GM12875 (cell line): ENCODE measurements around the gene HSPA12A.

ENCODE experiments used
- H3K4me3 ChIP-seq: one replicate; pipeline ENCODE4 v1.5.1; 2011; ENCODE audit warnings: low read depth, low read length, control low read depth
- TF ChIP-seq, protein P1 (sequence below): IDR thresholded peaks from 2 replicates; pipeline ENCODE4 v1.5.1; 2011; ENCODE audit warnings: low read depth, mild to moderate bottlenecking, control low read depth, inconsistent platforms, low read length, moderate library complexity, borderline replicate concordance; ENCODE audit not compliant: insufficient read depth

HSPA12A gene

DNA sequence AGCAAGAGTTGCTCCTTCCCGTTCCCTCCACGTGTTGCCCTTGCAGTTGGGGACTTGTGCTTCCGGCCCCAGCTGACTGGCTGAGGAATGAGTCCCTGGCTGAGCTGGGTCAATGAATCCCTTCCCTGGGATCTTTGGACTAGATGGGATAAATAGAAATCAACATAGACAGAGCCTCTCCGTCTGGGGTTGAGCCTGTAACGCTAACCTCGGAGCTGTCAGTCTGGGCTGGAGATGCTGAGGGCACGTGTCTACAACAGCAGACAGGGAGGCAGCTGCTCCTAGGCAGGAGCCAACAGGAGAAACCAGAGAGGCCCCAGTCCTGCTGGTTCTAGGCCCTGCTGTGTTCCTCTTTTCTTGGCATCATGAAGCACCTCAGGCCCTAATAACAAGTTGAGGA, 42.3 kb upstream of the HSPA12A start:
- TF ChIP-seq, protein P1, sequence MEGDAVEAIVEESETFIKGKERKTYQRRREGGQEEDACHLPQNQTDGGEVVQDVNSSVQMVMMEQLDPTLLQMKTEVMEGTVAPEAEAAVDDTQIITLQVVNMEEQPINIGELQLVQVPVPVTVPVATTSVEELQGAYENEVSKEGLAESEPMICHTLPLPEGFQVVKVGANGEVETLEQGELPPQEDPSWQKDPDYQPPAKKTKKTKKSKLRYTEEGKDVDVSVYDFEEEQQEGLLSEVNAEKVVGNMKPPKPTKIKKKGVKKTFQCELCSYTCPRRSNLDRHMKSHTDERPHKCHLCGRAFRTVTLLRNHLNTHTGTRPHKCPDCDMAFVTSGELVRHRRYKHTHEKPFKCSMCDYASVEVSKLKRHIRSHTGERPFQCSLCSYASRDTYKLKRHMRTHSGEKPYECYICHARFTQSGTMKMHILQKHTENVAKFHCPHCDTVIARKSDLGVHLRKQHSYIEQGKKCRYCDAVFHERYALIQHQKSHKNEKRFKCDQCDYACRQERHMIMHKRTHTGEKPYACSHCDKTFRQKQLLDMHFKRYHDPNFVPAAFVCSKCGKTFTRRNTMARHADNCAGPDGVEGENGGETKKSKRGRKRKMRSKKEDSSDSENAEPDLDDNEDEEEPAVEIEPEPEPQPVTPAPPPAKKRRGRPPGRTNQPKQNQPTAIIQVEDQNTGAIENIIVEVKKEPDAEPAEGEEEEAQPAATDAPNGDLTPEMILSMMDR: no peak
- H3K4me3 ChIP-seq: no peak overlapping the region

DNA sequence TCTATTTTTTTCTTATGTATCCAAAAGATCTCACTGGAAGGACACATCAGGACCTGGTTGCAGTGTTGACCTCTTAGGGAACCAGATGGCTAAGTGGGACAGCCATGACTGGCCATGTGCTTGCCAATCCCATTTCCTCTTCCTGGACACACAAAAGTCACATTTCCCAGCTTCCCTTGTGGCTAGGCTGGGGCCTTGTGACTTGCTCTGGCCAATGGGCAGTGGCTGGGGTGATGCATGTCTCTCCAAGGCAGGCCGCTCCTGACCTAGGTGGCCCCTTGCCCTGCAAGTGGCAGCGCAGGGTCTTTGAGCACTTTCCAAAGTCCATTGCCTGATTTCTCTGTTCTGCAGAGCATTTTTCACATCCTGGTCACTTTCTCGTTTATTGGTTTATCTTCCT, 41.7 kb upstream of the HSPA12A start:
- TF ChIP-seq, protein P1: no peak
- no peak overlapping the region for H3K4me3 ChIP-seq

DNA sequence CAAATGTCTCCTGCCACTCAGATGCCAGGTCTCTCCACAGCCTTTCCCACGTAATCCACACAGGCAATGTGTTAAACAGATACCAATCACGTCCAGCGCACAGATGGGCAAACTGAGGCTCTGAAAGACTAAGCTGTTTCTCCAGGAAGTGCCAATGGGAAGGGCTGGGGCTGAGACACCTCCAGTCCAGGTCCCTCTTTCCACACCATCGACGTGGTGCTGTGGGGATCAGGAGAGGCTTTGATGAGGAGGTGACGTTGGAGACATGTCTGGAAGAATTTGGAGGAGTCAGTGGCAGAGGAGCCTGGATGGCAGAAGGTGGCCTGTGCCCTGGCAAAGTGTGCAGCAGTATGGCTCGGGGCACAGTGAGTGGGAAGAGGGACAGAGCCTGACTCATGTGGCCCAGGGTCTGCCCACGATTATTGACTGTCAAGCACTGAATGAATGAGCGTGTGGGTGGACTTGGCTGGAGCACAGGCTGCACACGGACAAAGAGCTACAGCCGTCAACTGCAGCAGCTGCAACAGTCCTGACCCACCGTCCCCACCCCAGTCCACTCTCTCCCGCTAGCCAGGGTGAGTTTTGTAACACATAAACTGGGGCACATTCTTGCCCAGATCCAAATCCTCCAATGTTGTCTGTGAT, 40.8 kb upstream of the HSPA12A start:
- no peak overlapping the region for H3K4me3 ChIP-seq
- TF ChIP-seq, protein P1: no peak

DNA sequence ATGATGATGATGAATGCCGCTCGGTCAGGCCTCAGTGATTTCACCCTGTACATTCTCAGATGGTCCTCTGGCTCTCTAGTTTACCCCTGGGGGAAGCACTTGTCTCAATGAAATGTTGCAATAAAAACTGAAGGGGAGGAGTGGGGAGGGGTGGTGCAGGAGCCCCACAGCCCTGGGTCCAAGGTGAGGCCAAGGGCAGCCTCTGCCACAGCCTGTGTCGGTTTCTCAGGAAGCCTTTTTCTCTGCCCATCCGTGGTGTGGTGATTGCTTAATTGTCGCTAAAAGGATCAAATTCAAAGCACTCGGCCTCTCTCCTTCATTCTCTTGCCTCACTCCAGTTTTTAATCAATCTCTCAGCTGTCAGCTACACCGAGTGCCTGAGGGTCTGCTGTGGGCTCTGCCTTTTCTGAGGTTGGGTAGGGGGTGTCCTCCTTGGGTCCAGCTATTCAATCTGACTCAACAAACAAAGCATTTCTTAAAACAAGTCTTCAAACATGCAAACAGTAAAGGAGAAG, 39.1 kb upstream of the HSPA12A start:
- TF ChIP-seq, protein P1: no peak
- no peak overlapping the region for H3K4me3 ChIP-seq

DNA sequence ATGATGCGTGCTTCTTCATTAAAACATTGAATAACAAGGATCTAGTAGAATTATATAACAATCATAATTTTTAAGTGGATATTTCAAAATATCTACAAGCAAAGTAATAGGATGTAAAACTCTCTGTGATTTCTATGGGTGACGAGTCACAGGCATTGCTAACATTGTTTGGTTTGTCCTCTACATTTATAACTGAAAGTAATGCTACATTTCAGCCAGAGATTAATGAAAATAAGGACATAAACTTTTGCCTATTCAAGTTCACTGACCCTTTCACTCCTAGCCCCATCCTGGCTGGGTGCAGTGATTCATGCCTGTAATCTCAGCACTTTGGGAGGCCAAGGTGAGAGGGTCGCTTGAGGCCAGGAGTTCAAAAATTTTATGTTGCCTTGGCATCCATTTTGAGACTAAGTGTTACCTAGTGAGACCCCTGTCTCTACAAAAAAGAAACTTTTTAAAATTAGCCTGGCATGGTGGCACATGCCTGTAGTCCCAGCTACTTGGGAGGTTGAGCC, 38.4 kb upstream of the HSPA12A start:
- no peak overlapping the region for H3K4me3 ChIP-seq
- TF ChIP-seq, protein P1: no peak

DNA sequence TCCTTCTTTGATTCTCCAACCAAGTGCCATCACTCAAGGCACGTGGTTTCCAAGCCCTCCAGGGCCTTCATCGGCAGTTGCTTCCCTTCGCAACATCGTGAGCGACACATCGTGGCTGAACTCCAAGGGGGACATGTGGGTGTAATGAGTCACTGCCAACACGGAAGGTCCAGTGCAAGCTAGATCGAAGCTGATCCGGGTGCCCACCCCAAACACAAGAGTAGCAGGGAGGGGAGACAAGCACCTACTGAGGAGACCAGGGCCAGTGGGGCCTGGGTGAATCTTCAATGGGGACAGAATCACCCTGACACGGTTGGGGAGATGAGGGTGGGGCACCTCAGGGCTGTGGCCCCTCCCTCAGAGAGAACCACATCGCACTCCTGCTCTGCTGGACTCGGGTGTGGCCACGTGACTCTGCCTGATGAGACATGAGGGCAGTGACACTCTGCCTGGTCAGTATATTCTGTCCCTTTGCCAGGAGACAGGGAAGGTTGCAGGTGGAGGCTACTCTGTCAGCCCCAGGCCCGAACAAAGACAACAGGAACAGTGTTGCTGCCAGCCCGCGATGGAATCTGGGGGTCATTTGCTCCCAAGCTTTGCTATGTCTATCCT, 36.8 kb upstream of the HSPA12A start:
- TF ChIP-seq, protein P1: no peak

DNA sequence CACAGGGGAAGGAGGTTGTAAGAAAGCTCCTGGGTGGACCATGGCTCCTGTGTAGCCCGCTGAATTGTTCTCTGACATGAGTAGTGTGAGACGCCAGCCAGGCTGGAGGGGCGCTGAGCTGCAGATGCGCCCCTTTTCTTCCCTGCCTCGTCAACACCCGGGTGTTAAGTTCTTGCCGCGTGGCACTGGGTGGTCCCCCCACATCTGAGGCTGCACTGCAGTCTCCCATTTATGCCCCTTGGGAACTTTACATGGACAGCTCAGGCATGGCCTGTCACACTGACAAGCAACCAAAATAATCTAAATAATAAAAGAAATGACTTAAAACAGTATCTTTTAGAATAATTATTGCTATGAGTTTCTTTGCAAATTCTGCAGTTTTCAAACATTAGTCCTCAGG, 34.6 kb upstream of the HSPA12A start:
- TF ChIP-seq, protein P1: no peak

More for the DNA sequence above, 36.8 kb upstream of the HSPA12A start:
- H3K4me3 ChIP-seq: no peak overlapping the region

More for the DNA sequence above, 34.6 kb upstream of the HSPA12A start:
- no peak overlapping the region for H3K4me3 ChIP-seq
